OCI-LY3 (cell line): Measurements from ENCODE around the gene PSIP1.
"Not testable (repeated sequence)": the region's sequence is repeated elsewhere in the genome, so short reads cannot be mapped to it uniquely, and the experiment has no call there.

Source experiments
- H2AFZ ChIP-seq: fragments of 200-600, 300-600 bp; shearing (Covaris generic); 2 replicates; pipeline ENCODE4 v1.6.0; 2014; ENCODE audit warnings: antibody characterized with exemption, low read depth, low read length
- H3K27ac ChIP-seq: fragments of 200-600, 300-600 bp; sonication (generic); 2 replicates; pipeline ENCODE4 v1.5.1; 2014; ENCODE audit warnings: mild to moderate bottlenecking, low read length, moderate library complexity, mixed read lengths
- H3K27me3 ChIP-seq: fragments of 200-600, 300-600 bp; sonication (generic); 2 replicates; pipeline ENCODE4 v1.6.1; 2014; ENCODE audit warnings: low read depth, low read length, mixed read lengths
- H3K36me3 ChIP-seq: fragments of 200-600, 300-600 bp; sonication (generic); replicated peaks from 2 replicates; pipeline ENCODE3; 2014; ENCODE audit warnings: low read depth, low read length, mixed read lengths
- H3K4me1 ChIP-seq: fragments of 300-600, 200-600 bp; sonication (generic); 2 replicates; pipeline ENCODE4 v1.6.1; 2014; ENCODE audit warnings: low read length, mixed read lengths
- H3K4me2 ChIP-seq: fragments of 200-600, 300-600 bp; sonication (generic); 2 replicates; pipeline ENCODE4 v1.6.1; 2014; ENCODE audit warnings: low read length, mixed read lengths
- H3K4me3 ChIP-seq: fragments of 300-600, 200-600 bp; sonication (generic); 2 replicates; pipeline ENCODE4 v1.5.1; 2014; ENCODE audit warnings: antibody characterized with exemption, mild to moderate bottlenecking, low read length, moderate library complexity
- H3K79me2 ChIP-seq: fragments of 300-600, 200-600 bp; shearing (Covaris generic); 2 replicates; pipeline ENCODE4 v1.6.1; 2014; ENCODE audit warnings: mild to moderate bottlenecking, low read length, mixed read lengths
- H3K9ac ChIP-seq: fragments of 300-600, 200-600 bp; shearing (Covaris generic); 2 replicates; pipeline ENCODE4 v1.6.0; 2014; ENCODE audit warnings: mild to moderate bottlenecking, low read length, moderate library complexity
- H3K9me3 ChIP-seq: fragments of 200-600, 300-600 bp; shearing (Covaris generic); 2 replicates; pipeline ENCODE4 v1.6.1; 2014; ENCODE audit warnings: low read length, mixed read lengths; ENCODE audit not compliant: insufficient read depth
- H4K20me1 ChIP-seq: fragments of 200-600, 300-600 bp; sonication (generic); 2 replicates; pipeline ENCODE4 v1.6.1; 2016; ENCODE audit warnings: low read length, mixed read lengths; ENCODE audit not compliant: insufficient read depth
- CTCF ChIP-seq: fragments of 200-600, 300-600 bp; sonication (generic); IDR thresholded peaks from 2 replicates; pipeline ENCODE4 v1.5.1; 2014; ENCODE audit warnings: antibody characterized with exemption, low read length, low read depth
- EZH2phosphoT487 ChIP-seq: fragments of 200-600 bp; shearing (Covaris generic); IDR thresholded peaks from 2 replicates; pipeline ENCODE4 v1.6.1; 2018; ENCODE audit warnings: antibody characterized with exemption, mixed run types, low read depth

Gene PSIP1

GRCh38 chr9:15529566-15530324 is 19.0 kb upstream of the PSIP1 start:
- H4K20me1 ChIP-seq: no peaks in the 10 kb centered on the region
- TF ChIP-seq CTCF: no peak
- no peak for TF ChIP-seq EZH2phosphoT487
- H2AFZ ChIP-seq: no peak overlapping the region
- no peak overlapping the region for H3K27ac ChIP-seq
- H3K9me3 ChIP-seq: no peaks in the 10 kb centered on the region
- H3K79me2 ChIP-seq: no peaks in the 10 kb centered on the region
- H3K36me3 ChIP-seq: no peaks in the 10 kb centered on the region
- H3K4me1 ChIP-seq: peaks cover 8% of the 10 kb centered on the region
- peak overlapping the region; percentile 15; the same call in 1 of the 2 replicates for H3K4me2 ChIP-seq
- no peaks in the 10 kb centered on the region for H3K27me3 ChIP-seq
- H3K4me3 ChIP-seq: no peak overlapping the region
- no peak overlapping the region for H3K9ac ChIP-seq

- not testable (repeated sequence) for H3K27ac ChIP-seq, H3K79me2 ChIP-seq, H3K27me3 ChIP-seq, H3K4me3 ChIP-seq, H3K9me3 ChIP-seq, H2AFZ ChIP-seq, H3K4me2 ChIP-seq, H3K9ac ChIP-seq, H3K4me1 ChIP-seq, H4K20me1 ChIP-seq, H3K36me3 ChIP-seq
These were observed 16.3 kb upstream of the PSIP1 start for GRCh38 chr9:15527035-15527434.

- Histone ChIP-seq H3K36me3 (no peaks in the 10 kb centered on the region), H3K27me3 (no peaks in the 10 kb centered on the region), H2AFZ (no peak overlapping the region), H3K79me2 (no peaks in the 10 kb centered on the region), H3K9ac (no peak overlapping the region), H3K4me1 (peaks cover 8% of the 10 kb centered on the region), H3K4me2 (no peak overlapping the region), H3K4me3 (no peak overlapping the region), H3K27ac (no peak overlapping the region), H4K20me1 (no peaks in the 10 kb centered on the region), H3K9me3 (no peaks in the 10 kb centered on the region)
- TF ChIP-seq EZH2phosphoT487 (no peak), CTCF (no peak)
These were observed 15.2 kb upstream of the PSIP1 start for GRCh38 chr9:15525958-15526357.

- Histone ChIP-seq H3K9ac (no peak overlapping the region), H2AFZ (no peak overlapping the region), H3K4me2 (no peak overlapping the region), H3K27me3 (no peaks in the 10 kb centered on the region), H4K20me1 (no peaks in the 10 kb centered on the region), H3K79me2 (no peaks in the 10 kb centered on the region), H3K4me3 (no peak overlapping the region), H3K36me3 (no peaks in the 10 kb centered on the region), H3K27ac (no peak overlapping the region), H3K9me3 (no peaks in the 10 kb centered on the region), H3K4me1 (peaks cover 6% of the 10 kb centered on the region)
- TF ChIP-seq EZH2phosphoT487: no peak
- TF ChIP-seq CTCF: no peak
These were observed 14.2 kb upstream of the PSIP1 start for GRCh38 chr9:15524845-15525455.
